GM19035 (cell line): ENCODE results near the gene SPTB.

Source experiments
- ATAC-seq: cut with Tn5 transposase; IDR thresholded peaks from one replicate; pipeline ENCODE4 v1.9.1; 2021; ENCODE audit not compliant: unreplicated experiment

SPTB gene

DNA sequence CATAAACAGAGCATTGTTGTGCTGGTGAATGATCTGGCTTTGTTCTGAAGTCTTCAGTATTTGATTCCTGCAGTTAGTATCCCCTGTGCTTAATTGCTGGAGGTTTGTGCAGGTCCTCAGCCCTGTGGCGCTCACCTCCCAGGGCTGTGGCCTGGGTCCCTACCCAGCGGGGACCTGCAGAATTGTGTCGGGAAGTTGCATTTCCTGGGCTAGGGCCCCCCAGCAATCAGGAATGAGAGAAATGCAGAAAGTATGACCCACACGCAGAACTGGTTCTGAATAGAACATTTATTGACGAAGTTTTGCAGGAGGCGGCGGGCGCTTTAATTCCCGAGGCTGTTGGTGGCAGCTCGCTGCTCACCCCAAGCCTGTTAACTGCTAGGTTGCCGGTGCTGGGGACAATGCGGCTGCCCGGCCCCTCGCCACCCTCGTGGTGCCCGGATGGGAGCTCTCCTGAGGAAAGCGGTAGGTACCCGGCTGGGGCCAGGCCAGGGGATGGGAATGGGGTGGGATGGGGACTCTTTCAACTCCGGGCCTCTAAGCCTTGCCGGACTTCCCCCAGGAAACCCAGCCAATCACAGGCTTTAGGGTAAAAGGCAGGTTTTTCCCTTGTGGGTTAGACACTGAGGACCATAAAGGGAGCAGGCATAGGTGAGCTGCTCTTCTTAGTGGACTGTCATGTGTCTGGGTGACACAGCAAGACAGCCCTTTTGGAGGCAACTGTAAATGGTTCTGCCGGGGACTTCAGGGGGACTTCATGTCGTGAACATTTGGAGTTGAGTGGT, 163.9 kb downstream of the SPTB start:
- no peak for ATAC-seq

DNA sequence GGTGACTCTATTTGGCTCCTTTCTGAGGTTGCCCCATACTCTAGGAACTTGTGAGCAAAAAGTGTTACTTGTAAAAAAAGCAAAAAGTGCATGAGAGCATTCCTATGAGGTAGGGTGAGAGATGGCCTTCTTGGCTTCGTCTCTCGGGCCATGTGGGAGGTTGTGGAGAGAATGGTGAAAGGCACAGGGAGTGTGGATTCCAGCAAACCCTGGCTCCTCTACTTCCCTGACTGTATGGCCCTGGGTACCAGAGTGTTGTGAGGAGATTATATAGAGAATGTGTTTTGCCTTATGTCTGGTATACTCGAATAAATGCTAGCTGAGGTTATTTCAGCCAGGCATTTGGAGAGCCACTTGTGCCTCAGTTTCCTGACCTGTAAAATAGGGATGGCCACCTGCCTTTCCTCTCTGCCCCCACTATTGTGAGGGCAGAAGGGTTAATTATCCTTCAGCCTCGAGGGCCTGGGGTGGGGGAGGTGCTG, 164.5 kb downstream of the SPTB start:
- ATAC-seq = no peak

DNA sequence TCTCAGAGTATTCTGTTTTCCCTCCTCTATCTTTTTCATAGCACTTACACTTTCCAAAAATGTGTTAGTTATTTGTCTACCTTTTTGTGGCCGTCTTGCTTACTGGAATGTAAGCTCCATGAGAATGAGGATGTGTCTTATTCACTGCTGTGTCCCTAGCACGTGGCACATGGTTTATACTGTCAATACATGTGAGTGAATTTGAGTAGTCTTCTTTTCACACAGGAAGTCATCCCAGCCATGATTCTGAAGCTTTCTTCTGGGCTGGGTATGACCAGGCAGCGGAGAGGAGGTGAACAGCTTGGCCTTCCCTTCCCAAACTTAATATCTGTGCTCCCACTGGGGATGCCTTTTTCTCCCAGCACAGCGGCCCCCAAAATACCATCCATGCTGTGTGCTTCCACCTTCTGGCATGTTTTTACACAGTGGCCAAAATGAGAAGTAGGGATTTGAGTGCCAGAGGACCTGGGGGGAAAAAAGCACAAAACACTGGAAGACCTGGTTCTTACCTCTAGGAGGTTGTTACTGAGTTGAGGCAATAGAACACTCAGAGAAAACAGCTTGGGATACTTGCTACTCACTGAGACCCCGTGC, 165.2 kb downstream of the SPTB start:
- ATAC-seq = no peak

DNA sequence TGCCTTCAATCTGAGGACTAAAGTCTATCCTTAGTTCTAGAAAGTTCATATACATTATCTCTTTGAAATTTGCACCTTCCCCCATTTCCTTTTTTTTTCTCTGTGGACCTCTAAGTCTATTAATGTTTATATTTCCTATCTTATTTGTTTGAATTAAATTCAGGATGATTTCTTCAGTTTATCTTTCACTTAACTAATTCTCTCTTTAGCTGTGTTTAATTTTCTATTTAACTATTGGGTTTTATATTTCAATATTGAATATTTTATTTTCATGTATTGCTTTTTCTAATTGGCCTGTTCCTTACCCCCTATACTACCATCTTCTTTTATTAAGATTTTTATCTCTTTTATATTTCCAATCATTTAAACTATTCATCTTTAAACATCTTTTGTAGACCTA, 166.0 kb downstream of the SPTB start:
- no peak for ATAC-seq

DNA sequence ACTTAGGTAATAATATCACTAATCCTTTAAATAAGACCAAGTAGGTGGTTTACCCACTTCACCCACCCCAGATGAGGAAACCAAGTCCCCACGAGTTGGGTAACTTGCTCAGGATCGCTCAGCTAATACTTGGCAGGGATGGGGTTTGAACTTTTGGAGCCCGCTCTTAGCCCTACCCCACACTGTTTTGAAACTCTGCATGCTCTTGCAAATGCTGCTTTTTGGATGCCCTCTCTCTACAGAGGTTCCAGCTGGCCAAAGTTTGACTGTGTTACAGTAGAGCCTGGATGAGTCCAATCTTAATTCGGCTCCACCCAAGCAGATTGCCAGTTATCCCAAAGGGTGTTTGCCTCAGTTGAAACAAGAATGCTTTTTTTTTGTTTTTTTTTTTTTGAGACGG, 168.7 kb downstream of the SPTB start:
- no peak for ATAC-seq

DNA sequence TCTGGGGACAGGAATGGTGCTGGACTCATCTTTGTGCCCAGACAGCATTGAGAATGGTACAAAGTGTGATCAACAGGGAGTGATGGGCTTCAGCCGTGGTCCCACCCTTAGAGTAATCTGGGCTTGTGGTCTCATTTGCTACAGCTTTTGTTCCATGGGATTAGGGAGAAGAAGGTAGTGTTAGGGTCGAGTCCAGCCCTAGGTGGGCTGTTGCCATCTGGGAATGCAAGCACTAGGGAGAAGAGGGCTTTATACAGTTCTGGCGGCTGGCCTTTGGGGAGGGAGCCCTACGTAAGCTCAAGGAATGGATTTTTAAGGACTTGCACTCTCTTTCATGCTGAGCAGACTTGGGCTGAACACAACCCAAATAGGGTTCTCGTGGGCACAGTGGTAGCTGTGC, 170.6 kb downstream of the SPTB start:
- no peak for ATAC-seq

DNA sequence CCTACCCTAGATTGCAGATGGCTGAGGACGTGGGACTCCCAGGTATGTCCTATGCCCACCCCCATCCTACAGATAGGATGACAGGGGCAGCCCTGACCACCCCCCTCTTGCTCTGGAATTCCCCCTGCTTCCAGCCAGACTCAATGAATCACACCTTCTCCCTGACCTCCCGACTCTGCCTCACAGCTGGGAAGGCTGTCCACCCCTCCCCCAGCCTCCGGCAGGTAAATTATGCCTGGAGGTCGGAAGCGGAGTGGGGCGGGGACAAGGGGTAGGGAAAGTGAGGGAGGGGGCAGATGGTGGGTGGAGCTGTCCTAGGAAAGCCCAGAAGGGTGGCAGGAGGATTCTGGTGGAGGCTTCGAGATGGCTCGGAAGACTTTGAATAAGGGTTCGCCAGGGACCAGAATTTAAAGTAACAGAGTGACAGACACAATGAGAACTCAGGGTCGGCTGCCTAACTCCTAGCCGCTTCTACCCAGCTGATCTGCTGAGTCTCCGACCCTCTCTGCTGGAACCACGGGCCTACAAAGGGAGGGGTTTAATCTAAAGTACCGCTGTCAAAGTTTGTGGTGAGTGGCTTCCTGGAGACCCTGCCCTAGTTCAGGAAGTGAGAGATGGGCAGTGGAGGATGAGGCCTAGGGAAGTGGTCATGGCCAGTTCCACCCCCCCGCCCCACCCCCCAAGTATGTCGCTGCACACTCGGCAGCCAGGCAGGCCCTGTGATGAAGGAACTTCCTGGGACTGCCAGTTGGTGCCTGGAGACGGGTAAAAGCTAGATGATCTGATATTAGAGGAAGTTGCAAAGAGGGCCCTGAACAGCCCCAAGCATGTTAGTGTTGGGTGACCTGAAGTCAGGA, 171.3 kb downstream of the SPTB start:
- ATAC-seq = no peak

DNA sequence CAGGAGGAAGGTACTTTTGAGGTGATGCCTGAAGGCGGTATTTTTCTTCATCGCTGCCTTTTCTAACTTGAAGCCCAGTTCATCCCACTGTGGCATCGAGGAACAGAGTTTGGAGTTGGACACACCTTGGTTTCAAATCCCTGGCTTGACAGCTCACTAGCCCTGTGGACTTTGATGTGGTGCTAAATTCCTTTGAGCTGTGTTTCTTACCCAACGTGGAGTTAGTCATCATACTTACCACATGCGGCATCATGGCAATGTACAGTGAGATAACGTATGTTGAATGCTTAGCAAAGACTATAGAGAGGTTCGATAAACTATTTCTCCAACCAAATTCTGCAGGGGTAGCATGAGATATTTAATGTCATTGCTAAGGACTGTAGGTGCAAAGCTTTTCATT, 172.0 kb downstream of the SPTB start:
- no peak for ATAC-seq

DNA sequence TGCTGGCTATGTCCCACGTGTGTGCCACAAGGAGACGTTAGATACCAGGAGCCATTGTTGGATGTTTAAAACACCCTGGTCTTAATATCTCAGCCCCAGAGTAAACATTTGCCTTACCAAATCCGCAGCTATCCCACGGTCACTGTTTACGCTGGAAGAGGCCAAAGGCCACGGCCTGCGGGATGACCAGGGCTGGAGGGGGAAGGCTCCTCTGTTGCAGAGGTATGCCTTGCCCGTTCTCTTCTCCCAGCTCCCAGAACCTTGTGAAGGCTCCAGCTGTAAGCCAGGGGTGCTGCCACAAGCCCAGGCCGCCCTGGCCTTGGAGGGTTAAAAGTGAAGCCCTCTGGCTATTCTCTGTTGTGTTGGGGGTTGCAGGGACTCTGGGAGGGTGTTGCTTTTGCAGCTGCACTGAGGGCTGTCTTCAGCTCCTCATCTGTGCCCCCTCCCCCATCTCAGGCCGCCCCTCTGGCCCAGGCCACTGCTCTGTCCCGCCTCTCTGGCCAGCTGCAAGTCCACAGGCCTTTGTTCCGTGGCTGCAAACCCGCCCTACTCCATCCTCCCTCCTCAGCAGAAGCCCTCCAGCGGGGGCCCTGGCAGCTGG, 173.0 kb downstream of the SPTB start:
- no peak for ATAC-seq

DNA sequence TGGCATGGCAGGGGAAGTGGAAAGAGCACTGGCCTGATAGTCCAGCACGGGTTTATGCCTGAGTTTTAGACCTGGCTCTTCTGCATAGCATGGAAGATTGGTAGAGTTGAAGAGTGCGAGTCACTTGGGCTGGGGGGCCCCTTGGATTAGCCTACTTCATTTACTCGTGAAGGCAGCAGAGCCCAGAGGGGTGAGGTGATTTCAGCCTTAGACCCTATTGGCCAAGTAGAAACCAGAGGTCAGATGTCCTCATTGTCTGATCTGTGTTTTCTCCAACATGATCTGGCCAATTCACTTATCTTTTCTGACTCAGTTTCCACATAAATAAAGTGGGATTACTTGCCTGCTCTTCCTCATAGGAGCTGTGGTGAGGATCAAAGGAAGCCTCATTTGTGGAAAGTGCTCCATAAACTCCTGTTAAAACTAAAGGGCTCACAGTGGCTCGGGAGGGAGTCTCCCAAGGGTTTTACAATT, 173.6 kb downstream of the SPTB start:
- ATAC-seq = no peak

DNA sequence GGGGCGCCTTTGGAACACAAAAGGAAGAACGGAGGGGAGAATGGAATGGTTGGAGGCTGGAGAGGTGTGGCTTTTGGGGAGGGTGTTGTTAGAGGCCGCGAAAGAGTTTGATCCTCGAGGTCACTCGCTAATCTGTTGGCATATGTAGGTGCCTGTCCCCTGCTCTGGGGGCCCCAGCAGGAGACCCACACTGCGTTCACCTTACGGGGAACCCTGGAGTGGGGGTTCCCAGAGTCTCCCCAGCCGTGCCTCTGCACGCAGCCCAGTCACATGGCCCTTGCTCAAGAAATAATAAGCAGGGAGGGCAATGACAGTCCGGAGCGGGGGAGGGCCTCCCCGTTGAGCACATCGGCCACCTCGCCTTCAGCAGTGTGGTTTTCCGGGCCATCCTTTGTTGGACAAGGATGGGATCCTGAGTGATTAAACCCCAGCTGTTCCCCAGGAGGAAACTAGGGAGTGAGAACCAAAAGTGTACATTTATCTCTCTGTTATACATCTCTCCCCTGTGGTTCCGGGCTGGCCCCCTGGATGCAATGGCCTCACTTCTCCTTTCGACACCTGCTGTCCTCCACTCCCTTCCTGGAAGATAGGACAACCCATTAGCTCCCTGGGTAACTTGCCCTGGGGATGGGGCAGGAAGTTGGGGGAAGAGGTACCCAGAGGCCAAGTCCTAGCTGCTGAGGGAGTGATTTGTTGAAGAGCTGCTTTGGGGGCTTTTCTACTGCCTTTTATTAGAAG, 174.2 kb downstream of the SPTB start:
- ATAC-seq = no peak

DNA sequence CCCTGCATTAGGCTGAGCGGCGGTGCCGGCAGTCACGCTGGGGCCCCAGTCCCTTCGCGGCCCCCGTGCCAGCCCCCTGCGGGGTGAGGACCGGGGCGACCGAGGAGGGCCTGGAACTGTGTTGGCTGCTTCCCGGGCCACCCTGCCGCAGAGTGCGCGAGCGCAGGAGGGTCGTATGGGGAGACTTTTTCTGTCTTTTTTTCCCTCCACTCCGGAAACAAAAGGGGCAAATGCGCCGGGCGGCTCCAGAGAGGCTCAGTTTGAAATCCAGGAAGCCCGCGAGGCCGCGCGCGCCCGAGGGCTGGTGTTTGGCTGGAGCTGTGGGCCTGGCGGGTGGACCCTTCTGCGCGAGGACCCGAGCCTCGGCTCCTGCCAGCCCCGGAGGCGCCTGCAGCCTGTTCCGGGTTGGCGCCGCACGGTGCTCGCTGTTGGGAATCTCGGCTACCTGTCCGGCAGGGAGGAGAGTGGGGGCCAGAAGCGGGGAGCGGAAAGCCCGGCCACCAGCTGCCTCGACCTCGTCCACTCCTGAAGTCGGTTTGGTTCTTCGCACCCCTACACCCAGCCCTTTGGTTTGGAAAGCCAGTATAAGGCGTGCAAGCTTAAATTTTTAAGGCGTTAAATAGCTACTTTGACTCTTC, 174.8 kb downstream of the SPTB start:
- ATAC-seq = no peak

DNA sequence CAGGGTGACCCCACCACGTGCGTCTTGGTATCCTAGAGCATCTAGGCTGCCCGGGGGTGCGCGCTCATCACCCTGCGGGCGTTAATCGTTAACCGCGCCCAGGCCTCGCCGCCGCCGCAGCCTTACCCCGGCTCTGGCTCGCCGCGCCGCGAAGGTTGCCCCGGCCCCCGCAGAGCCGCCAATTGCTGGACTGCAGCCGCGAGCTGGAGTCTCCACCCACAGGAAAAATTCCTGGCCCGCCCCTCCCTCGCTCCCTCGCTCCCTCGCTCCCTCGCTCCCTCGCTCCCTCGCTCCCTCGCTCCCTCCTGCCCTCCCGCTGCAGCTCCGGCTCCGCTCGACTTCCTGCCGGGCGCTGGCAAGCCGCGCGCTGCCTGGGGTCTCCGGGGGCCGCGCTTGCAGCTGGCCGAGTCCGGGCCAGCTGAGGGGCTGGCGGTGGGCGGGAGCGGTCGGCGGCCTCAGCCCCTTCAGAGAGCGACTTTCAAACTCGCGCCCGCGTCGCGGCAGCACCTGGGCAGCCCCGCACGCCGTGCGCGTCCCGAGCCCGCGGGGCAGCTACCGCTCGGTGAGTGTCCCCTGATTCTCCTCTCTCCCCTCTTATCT, 175.5 kb downstream of the SPTB start, which contains the start of gene PLEKHG3:
TSS of gene PLEKHG3 (plus strand) at position 282 of the 600 bp plus-strand sequence. CDS start 23,208 bp downstream, outside the sequence.
- ATAC-seq = no peak

DNA sequence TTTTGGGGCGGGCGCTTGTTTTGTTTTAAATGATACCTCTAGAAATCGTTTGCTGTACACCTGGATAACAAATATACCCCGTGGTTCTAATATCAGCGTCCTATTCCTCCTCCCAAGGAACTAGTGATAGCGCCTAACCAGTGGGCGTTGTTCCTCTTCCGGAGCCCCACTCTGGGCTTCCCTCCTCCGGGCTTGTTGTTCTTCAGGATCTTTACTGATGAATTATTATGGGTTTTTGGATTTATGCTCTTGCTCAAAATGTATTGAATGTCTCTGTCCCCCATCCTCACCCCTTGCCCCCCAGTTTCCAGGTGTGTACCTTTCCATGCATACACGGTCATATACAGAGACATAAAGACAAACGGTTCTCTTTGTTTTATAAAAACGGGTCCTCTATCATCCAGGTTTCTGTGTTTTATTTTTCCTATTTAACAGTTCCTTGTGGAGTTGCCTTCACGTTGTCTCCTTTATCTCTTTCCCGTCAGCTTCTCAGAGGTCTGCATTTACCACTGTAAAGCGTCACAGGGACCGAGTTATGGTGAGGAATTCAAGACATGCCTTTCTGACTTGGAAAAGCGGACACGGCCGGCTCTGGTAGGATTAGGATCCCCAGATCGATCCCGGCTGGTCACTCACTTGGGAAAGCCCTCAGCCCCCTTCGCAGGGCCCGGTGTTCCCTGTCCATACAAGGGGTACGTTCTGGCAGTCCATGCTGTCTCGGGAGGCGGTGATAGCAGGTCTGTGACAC, 176.1 kb downstream of the SPTB start:
- ATAC-seq = no peak

DNA sequence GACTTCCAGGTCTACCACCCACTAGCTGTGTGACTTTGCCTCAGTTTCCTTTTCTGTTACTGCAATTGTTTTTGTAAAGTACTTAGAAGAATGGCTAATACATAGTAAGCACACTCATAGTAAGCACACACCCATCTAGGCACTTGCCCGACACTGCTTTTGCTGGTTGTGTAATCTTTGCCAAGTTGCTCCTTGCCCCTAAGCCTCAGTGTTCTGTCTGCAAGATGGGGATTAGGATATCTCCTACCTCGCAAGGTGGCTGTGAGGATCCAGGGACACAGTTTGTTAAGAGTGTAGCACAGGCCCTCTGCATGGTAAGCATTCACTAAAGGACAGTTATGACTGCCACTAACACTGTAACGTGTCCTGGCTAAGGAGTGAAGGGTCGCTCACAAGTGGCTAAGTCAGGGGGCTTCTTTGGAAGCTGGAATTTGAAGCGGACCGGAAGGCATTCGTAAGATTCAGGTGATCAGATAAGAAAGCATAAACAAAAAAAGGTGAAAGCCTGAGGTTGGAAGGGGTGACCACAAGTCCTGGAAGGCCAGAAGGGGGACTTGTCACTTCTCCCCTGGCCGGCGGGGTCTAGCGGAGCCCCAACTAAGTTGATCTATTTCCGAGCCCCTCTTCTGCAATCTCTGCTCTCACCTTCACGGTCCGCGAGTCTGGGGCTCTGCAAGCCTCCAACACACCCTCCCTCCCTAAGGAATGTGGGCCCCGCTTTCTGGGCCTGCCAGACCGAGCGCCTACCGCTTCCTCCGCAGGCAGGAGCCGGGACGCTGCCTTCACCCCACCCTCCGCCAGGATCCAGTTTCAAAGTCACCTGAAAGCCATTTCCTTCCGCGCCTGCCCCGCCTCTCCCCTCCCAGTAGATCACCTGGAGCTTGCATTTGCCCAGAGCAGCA, 177.0 kb downstream of the SPTB start:
- ATAC-seq = no peak

DNA sequence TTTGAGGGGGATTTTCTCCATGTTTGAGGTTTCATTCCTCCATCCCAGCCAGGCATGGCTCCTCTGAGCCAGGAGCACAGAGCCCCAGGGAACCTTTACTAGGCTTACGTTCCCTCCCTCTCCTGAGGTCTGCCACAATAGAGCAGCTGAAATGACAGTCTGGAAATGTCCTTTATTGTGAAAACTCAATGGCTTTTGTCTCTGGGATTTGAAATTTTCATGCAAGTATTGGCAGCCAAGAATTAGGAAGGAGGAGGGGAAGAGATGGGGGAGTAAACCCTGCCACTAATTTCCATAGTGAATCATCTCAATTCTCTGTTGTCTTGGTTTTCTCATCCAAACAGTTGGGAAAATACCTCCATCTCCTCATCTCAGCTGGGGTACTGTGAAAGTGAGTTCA, 178.0 kb downstream of the SPTB start:
- ATAC-seq = no peak

DNA sequence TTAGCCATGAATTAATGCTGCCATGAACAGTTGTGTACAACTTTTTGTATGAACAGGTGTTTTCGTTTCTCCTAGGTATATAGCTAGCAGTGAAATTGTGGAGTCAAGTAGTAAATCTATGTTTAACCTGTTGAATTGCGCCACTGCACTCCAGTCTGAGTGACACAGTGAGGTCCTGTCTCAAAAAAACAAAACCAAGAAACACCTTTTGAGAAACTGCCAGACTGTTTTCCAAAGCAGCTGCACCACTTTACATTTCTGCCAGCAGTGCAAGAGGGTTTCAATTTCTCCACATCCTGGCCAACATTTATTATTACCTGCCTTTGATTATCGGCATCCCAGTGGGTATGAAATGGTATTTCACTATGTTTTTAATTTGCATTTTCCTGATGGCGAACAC, 178.8 kb downstream of the SPTB start:
- ATAC-seq = no peak

DNA sequence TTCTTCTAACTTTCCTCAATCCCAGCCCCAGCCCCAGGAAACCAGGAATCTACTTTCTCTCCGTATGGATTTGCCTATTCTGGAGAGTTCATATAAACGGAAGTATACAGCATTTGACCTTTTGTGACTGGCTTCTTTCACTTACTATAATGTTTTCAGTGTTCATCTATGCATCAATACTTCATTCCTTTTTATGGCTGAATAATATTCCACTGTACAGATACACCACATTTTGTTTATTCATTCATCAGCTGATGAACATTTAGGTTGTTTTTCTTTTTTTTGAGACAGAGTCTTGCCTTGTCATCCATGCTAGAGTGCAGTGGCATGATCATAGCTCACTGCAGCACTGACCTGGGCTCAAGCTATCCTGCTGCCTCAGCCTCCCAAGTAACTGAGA, 179.4 kb downstream of the SPTB start:
- no peak for ATAC-seq
